Measurements from ENCODE around the gene FGGY.

Gene FGGY

GRCh38 chr1:59683197-59683596, 386.3 kb downstream of the FGGY start:
- CTCF ChIA-PET: interaction anchor here (2.1 kb wide), 1 partner anchor 16 kb away, joined by 7 read pairs; no protein-coding TSS in a partner anchor
- POLR2A ChIA-PET: no interaction called here
- Histone ChIP-seq H3K27ac (ENCODE audit: extremely low read depth, low read depth, low read length) (no peak overlapping the region), H3K36me3 (ENCODE audit: control insufficient read depth in 2 of 2, insufficient read depth in 1 of 2, low read length in 2 of 2) (no peaks in the 10 kb centered on the region), H3K9me3 (ENCODE audit: control insufficient read depth, insufficient read depth, low read depth, low read length) (no peaks in the 10 kb centered on the region), H3K4me3 (ENCODE audit: low read depth, low read length) (no peak overlapping the region), H3K4me1 (ENCODE audit: control insufficient read depth, insufficient read depth, low read length) (peaks cover 11% of the 10 kb centered on the region; the same call in 1 of the 2 replicates)
- no peak for TF ChIP-seq ZNF155 (tag by site-specific recombination; IDR thresholded peaks at IDR 0.05)
- TF ChIP-seq ZNF157 (tag by site-specific recombination; IDR thresholded peaks at IDR 0.05): no peak
- no peak for TF ChIP-seq ZNF560 (tag by site-specific recombination; IDR thresholded peaks at IDR 0.05; ENCODE audit: borderline replicate concordance)
- no peak for TF ChIP-seq ATF2 (tag by site-specific recombination; IDR thresholded peaks at IDR 0.05; ENCODE audit: low read depth)
- TF ChIP-seq ZBTB48 (tag by site-specific recombination; IDR thresholded peaks at IDR 0.05): no peak
- no peak for TF ChIP-seq ZXDB (tag by site-specific recombination; IDR thresholded peaks at IDR 0.05)
- TF ChIP-seq ZBTB11 (tag by site-specific recombination; conservative IDR thresholded peaks at IDR 0.05; ENCODE audit: low read depth): no peak
- TF ChIP-seq ZNF530 (tag by site-specific recombination; IDR thresholded peaks at IDR 0.05; ENCODE audit: low read depth): no peak
- no peak for TF ChIP-seq ZBTB21 (tag by site-specific recombination; IDR thresholded peaks at IDR 0.05)
- TF ChIP-seq ZNF626 (tag by site-specific recombination; IDR thresholded peaks at IDR 0.05): no peak
- TF ChIP-seq ZNF214 (tag by site-specific recombination; IDR thresholded peaks at IDR 0.05; ENCODE audit: borderline replicate concordance): no peak

- Histone ChIP-seq H3K27ac (ENCODE audit: extremely low read depth, low read depth, low read length) (no peak overlapping the region), H3K4me1 (ENCODE audit: control insufficient read depth, insufficient read depth, low read length) (peaks cover 5% of the 10 kb centered on the region; the same call in 1 of the 2 replicates), H3K9me3 (ENCODE audit: control insufficient read depth, insufficient read depth, low read depth, low read length) (no peaks in the 10 kb centered on the region), H3K4me3 (ENCODE audit: low read depth, low read length) (no peak overlapping the region), H3K36me3 (ENCODE audit: control insufficient read depth in 2 of 2, insufficient read depth in 1 of 2, low read length in 2 of 2) (no peaks in the 10 kb centered on the region)
- ChIA-PET POLR2A (no interaction called here), CTCF (interaction anchor here (0.6 to 2.1 kb wide), 2 partner anchors 14 to 933 kb away, joined by 3 to 7 read pairs; no protein-coding TSS in a partner anchor)
- TF ChIP-seq ZBTB10 (tag by site-specific recombination; IDR thresholded peaks at IDR 0.05) (no peak), ZNF19 (tag by site-specific recombination; IDR thresholded peaks at IDR 0.05; ENCODE audit: low read depth) (no peak), ZNF302 (tag by site-specific recombination; IDR thresholded peaks at IDR 0.05; ENCODE audit: low read depth) (no peak), ZNF341 (tag by site-specific recombination; IDR thresholded peaks at IDR 0.05; ENCODE audit: low read depth) (no peak), ZNF184 (tag by site-specific recombination; IDR thresholded peaks at IDR 0.05) (no peak), ZSCAN16 (tag by site-specific recombination; IDR thresholded peaks at IDR 0.05) (no peak), ZNF239 (tag by site-specific recombination; IDR thresholded peaks at IDR 0.05) (no peak), ZBTB6 (tag by site-specific recombination; IDR thresholded peaks at IDR 0.05) (no peak)
These were observed 387.8 kb downstream of the FGGY start for GRCh38 chr1:59684698-59685097.

Data from HEK293 (cell line).